IMR-90 (cell line): ENCODE results near the gene DAPK3. TPM values are rescaled to one million over a fixed set of nuclear protein-coding genes. Genes with fewer than 3 reads are reported as not detected.

ENCODE experiments used
- ATAC-seq: fragments of 200-7000 bp; cut with Tn5 transposase; 2 replicates; pipeline ENCODE4 v1.9.1; 2020; ENCODE audit warnings: low read depth, mild to moderate bottlenecking, moderate library complexity
- BruUV-seq: library from RNA; stranded (reverse); fragments of 400-500 nt; replicated peaks from 2 replicates; lab custom pipeline; 2021; lab: Mats Ljungman, UMichigan
- CTCF ChIA-PET: fragments of 300-600 bp; formaldehyde crosslinking; extraction: SDS; loops from one replicate; lab custom pipeline; 2021; ENCODE audit warnings: antibody characterized with exemption; lab: Yijun Ruan, JAX
- POLR2A ChIA-PET: fragments of 300-600 bp; sonication (Branson Sonifier 250); formaldehyde crosslinking; loops from one replicate; lab custom pipeline; 2022; ENCODE audit warnings: antibody characterized with exemption; ENCODE audit not compliant: unreplicated experiment; lab: Charles Lee
- DNase-seq: peaks from one replicate; pipeline ENCODE4 v3.0.0; 2013
- H2AFZ ChIP-seq: replicated peaks from 2 replicates; pipeline ENCODE3; 2013; ENCODE audit warnings: low read length, mild to moderate bottlenecking; ENCODE audit not compliant: poor library complexity
- H2AK5ac ChIP-seq: 2 replicates; pipeline ENCODE4 v1.6.1; 2013; ENCODE audit warnings: low read depth, low read length, inconsistent platforms
- H2AK9ac ChIP-seq: replicated peaks from 2 replicates; pipeline ENCODE3; 2013; ENCODE audit warnings: mild to moderate bottlenecking, low read depth, low read length, moderate library complexity; ENCODE audit not compliant: poor library complexity
- H2BK120ac ChIP-seq: 2 replicates; pipeline ENCODE4 v1.6.1; 2013; ENCODE audit warnings: low read depth, low read length, inconsistent platforms
- H2BK15ac ChIP-seq: 3 replicates; pipeline ENCODE4 v1.6.1; 2013; ENCODE audit warnings: low read depth, low read length, inconsistent platforms
- H2BK20ac ChIP-seq: 2 replicates; pipeline ENCODE4 v1.6.1; 2013; ENCODE audit warnings: low read depth, mild to moderate bottlenecking, inconsistent platforms, low read length, moderate library complexity
- H2BK5ac ChIP-seq: 2 replicates; pipeline ENCODE4 v1.6.1; 2013; ENCODE audit warnings: mild to moderate bottlenecking, low read depth, low read length, inconsistent platforms; ENCODE audit not compliant: poor library complexity, severe bottlenecking
- H3K14ac ChIP-seq: replicated peaks from 2 replicates; pipeline ENCODE4 v1.6.1; 2013; ENCODE audit warnings: low read depth, low read length, inconsistent platforms
- H3K18ac ChIP-seq: 2 replicates; pipeline ENCODE4 v1.6.1; 2013; ENCODE audit warnings: low read depth, low read length, control low read depth
- H3K23ac ChIP-seq: 2 replicates; pipeline ENCODE4 v1.6.1; 2013; ENCODE audit warnings: low read depth, low read length, inconsistent platforms
- H3K27ac ChIP-seq: 2 replicates; pipeline ENCODE4 v1.5.1; 2013; ENCODE audit warnings: mild to moderate bottlenecking, control low read depth, low read length; ENCODE audit not compliant: insufficient read depth
- H3K27me3 ChIP-seq: 2 replicates; pipeline ENCODE4 v1.6.1; 2013; ENCODE audit warnings: low read length; ENCODE audit not compliant: control insufficient read depth, insufficient read depth
- H3K36me3 ChIP-seq: 2 replicates; pipeline ENCODE4 v1.6.1; 2013; ENCODE audit warnings: low read length, mixed read lengths; ENCODE audit not compliant: control insufficient read depth, insufficient read depth
- H3K4ac ChIP-seq: 2 replicates; pipeline ENCODE4 v1.6.1; 2013; ENCODE audit warnings: low read depth, low read length, inconsistent platforms
- H3K4me1 ChIP-seq: 2 replicates; pipeline ENCODE4 v1.6.1; 2013; ENCODE audit warnings: low read length, mixed read lengths; ENCODE audit not compliant: control insufficient read depth, insufficient read depth
- H3K4me2 ChIP-seq: 2 replicates; pipeline ENCODE4 v1.6.1; 2013; ENCODE audit warnings: low read depth, mild to moderate bottlenecking, control low read depth, low read length, moderate library complexity
- H3K4me3 ChIP-seq: 2 replicates; pipeline ENCODE4 v1.5.1; 2013; ENCODE audit warnings: low read depth, mild to moderate bottlenecking, control low read depth, low read length, moderate library complexity; ENCODE audit not compliant: insufficient read depth
- H3K56ac ChIP-seq: 2 replicates; pipeline ENCODE4 v1.6.1; 2013; ENCODE audit warnings: low read length, inconsistent platforms; ENCODE audit not compliant: insufficient read depth; ENCODE audit errors: extremely low read depth
- H3K79me1 ChIP-seq, 2 experiments: 2 replicates each; pipeline ENCODE4 v1.6.1; 2013; ENCODE audit warnings: low read length in 2 of 2, inconsistent platforms in 1 of 2, low read depth in 1 of 2
- H3K9ac ChIP-seq: 2 replicates; pipeline ENCODE4 v1.6.1; 2013; ENCODE audit warnings: low read depth, low read length, control low read depth
- H3K9me1 ChIP-seq: 2 replicates; pipeline ENCODE4 v1.6.1; 2013; ENCODE audit warnings: low read length, inconsistent platforms; ENCODE audit not compliant: insufficient read depth
- H3K9me3 ChIP-seq: 2 replicates; pipeline ENCODE4 v1.6.1; 2013; ENCODE audit warnings: low read length; ENCODE audit not compliant: control insufficient read depth, insufficient read depth
- H4K20me1 ChIP-seq: 2 replicates; pipeline ENCODE4 v1.6.1; 2013; ENCODE audit warnings: low read length, inconsistent platforms; ENCODE audit not compliant: insufficient read depth
- H4K5ac ChIP-seq: 2 replicates; pipeline ENCODE4 v1.6.1; 2013; ENCODE audit warnings: mild to moderate bottlenecking, low read depth, low read length, control low read depth
- H4K8ac ChIP-seq, 2 experiments: 2 replicates each; pipeline ENCODE4 v1.6.1; 2013; ENCODE audit warnings: low read depth in 2 of 2, low read length in 2 of 2, control low read depth in 1 of 2, inconsistent platforms in 1 of 2
- H4K91ac ChIP-seq: 2 replicates; pipeline ENCODE4 v1.6.1; 2013; ENCODE audit warnings: low read depth, low read length, inconsistent platforms; ENCODE audit not compliant: insufficient read depth
- BHLHE40 ChIP-seq: fragments of 150-350 bp; IDR thresholded peaks from 2 replicates; pipeline ENCODE4 v1.6.1; 2016; ENCODE audit warnings: mild to moderate bottlenecking, low read depth, low read length
- CEBPB ChIP-seq: IDR thresholded peaks from 2 replicates; pipeline ENCODE4 v1.6.1; 2012; ENCODE audit warnings: low read depth, low read length, improper control_type of control experiment
- CHD1 ChIP-seq: IDR thresholded peaks from 2 replicates; pipeline ENCODE4 v1.6.1; 2012; ENCODE audit warnings: low read depth, low read length, improper control_type of control experiment
- FOS ChIP-seq: fragments of 150-350 bp; IDR thresholded peaks from 2 replicates; pipeline ENCODE4 v1.6.1; 2016; ENCODE audit warnings: low read depth, low read length
- MAFK ChIP-seq: IDR thresholded peaks from 2 replicates; pipeline ENCODE4 v1.6.1; 2012; ENCODE audit warnings: low read depth, low read length, improper control_type of control experiment
- MAZ ChIP-seq: IDR thresholded peaks from 2 replicates; pipeline ENCODE4 v1.6.1; 2012; ENCODE audit warnings: low read depth, mild to moderate bottlenecking, low read length, improper control_type of control experiment, moderate library complexity, borderline replicate concordance
- MXI1 ChIP-seq: IDR thresholded peaks from 2 replicates; pipeline ENCODE4 v1.6.1; 2012; ENCODE audit warnings: low read depth, mild to moderate bottlenecking, low read length, moderate library complexity, borderline replicate concordance
- POLR2A ChIP-seq: IDR thresholded peaks from 2 replicates; pipeline ENCODE4 v1.6.1; 2012; ENCODE audit warnings: mild to moderate bottlenecking, low read depth, low read length
- RCOR1 ChIP-seq: IDR thresholded peaks from 2 replicates; pipeline ENCODE4 v1.6.1; 2012; ENCODE audit warnings: mild to moderate bottlenecking, low read length, improper control_type of control experiment; ENCODE audit not compliant: insufficient replicate concordance
- SMC3 ChIP-seq: fragments of 150-350 bp; IDR thresholded peaks from 2 replicates; pipeline ENCODE4 v1.6.1; 2016; ENCODE audit warnings: low read depth, mild to moderate bottlenecking, antibody characterized with exemption, low read length, moderate library complexity
- USF2 ChIP-seq: fragments of 150-350 bp; IDR thresholded peaks from 2 replicates; pipeline ENCODE4 v1.6.1; 2017; ENCODE audit warnings: mild to moderate bottlenecking, antibody characterized with exemption, low read length, low read depth
- WGBS, 2 experiments: methylation state at CpG; one replicate each; pipeline versions ENCODE4 v1.1.5 to v1.1.7; 2013; ENCODE audit warnings: missing lambda C conversion rate in 2 of 2; ENCODE audit not compliant: insufficient read length in 1 of 2; ENCODE audit errors: extremely low coverage in 2 of 2; 5-methylcytosine and 5-hydroxymethylcytosine counted together
- dilution Hi-C: fragments of 300-500 bp; cut with HindIII; formaldehyde crosslinking; loops from one replicate; pipeline ENCODE4 v1.14.3; 2018; ENCODE audit warnings: low sequenced_read_pairs; ENCODE audit not compliant: unreplicated experiment
- in situ Hi-C: fragments of 300-500 bp; cut with MboI; formaldehyde crosslinking; loops from 3 replicates; pipeline ENCODE4 v1.14.3; 2019; ENCODE audit warnings: low sequenced_read_pairs, inconsistent platforms, mixed read lengths
- intact Hi-C: fragments of 100-400 bp; cut with micrococcal nuclease; formaldehyde crosslinking; loops from 2 replicates; pipeline ENCODE4 v1.10.0; 2022
- polyA plus RNA-seq, 3 experiments: library from polyadenylated mRNA; depleted of rRNA; stranded (reverse); fragments of >200 nt; gene quantifications; 2 replicates each; pipeline ENCODE4 v1.2.3, GENCODE V29; 2012; ENCODE audit warnings: low replicate concordance in 1 of 3
- total RNA-seq: library from RNA; depleted of rRNA; stranded (reverse); fragments of >200 nt; gene quantifications from 2 replicates; pipeline ENCODE4 v1.2.3, GENCODE V29; 2012
- TF ChIP-seq, protein P1 (sequence below): fragments of 150-350 bp; IDR thresholded peaks from 2 replicates; pipeline ENCODE4 v1.6.1; 2016; ENCODE audit warnings: low read depth, mild to moderate bottlenecking, low read length, moderate library complexity, borderline replicate concordance

Gene DAPK3
- total and polyA plus RNA-seq, 2 of the 4 experiments (the other 2 are of a cell fraction), result 145 to 188 TPM

DNA sequence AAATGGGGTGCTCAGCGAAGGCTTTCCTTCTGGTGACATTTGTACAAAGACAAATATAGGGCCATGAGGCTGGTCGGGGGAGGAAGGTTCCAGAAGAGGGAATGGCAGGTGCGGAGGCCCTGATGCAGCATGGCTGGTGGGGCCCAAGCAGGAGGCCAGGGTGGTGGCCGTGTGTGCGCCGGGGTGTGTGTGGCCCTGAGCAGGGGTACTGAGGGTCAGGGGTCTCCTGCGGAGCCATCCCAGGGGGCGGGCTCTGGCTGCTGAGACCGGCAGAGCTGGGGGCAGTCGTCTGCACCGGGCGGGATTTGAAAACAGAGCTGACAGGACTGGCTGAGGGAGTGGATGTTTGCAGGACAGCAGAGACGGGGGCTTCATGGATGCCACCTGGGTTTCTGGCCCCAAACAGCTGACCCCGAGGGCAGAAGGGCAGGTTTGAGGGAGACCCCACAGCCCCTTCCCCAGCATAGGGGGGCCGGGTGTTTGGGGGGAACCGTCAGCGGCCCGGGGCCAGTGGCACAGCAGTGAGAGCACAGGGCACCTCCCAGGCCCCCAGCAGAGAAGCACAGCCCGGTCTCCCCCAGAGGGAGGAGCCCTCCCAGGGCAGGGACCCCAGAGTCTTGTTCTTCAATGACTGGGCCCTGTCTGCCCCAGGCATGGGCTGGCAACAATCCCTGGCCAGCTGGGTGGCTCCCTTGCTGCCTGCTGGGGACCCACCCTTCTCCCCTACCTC, 48.0 kb upstream of the DAPK3 start (continued):
- TF ChIP-seq MXI1, result no peak
- no peak for TF ChIP-seq RCOR1
- TF ChIP-seq POLR2A, result no peak
- TF ChIP-seq USF2, result no peak

DNA sequence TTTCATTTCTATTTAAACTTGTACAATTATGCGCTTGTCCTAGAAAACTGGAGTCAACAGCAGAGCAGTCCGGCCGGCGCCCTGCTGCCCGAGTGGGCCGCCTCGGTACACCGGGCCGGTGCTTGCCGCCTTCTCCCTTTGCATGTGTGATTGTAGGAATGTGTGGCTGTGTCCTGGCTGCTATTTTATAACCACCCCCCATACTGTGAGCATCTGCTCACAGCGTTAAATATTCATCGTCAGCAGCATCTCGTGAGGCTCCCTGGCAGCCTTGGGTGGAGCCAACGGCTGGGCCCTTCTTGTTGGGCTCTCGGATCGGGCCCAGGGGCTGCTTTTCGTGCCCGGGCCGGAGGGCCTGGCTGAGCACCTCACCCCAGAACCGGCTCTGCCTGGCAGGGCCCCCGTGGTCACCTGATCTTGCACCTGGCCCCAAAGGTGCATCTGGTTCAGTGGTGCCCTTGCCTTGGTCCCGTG, 47.3 kb upstream of the DAPK3 start:
- Histone ChIP-seq H4K5ac (no peak overlapping the region), H2BK20ac (no peak overlapping the region), H3K4ac (no peak overlapping the region), H3K23ac (no peak overlapping the region), H2BK120ac (no peak overlapping the region), H4K8ac (no peak overlapping the region), H3K18ac (no peak overlapping the region), H2BK5ac (no peak overlapping the region), H4K91ac (no peak overlapping the region), H2AK9ac (no peak overlapping the region), H3K79me1 (peaks cover 15 to 84% of the 10 kb centered on the region in 2 experiments), H2AFZ (no peak overlapping the region), H3K4me2 (no peak overlapping the region), H3K36me3 (peaks cover 41% of the 10 kb centered on the region), H3K27me3 (no peaks in the 10 kb centered on the region), H4K20me1 (peaks cover 66% of the 10 kb centered on the region), H3K9me3 (no peaks in the 10 kb centered on the region; the same call in 1 of the 2 replicates), H3K27ac (no peak overlapping the region), H2AK5ac (no peak overlapping the region), H2BK15ac (no peak overlapping the region), H3K9me1 (no peaks in the 10 kb centered on the region), H3K4me1 (no peaks in the 10 kb centered on the region), H3K14ac (no peak overlapping the region), H3K56ac (no peak overlapping the region), H3K4me3 (no peak overlapping the region), H3K9ac (no peak overlapping the region)
- TF ChIP-seq FOS, result no peak
- TF ChIP-seq, protein P1, sequence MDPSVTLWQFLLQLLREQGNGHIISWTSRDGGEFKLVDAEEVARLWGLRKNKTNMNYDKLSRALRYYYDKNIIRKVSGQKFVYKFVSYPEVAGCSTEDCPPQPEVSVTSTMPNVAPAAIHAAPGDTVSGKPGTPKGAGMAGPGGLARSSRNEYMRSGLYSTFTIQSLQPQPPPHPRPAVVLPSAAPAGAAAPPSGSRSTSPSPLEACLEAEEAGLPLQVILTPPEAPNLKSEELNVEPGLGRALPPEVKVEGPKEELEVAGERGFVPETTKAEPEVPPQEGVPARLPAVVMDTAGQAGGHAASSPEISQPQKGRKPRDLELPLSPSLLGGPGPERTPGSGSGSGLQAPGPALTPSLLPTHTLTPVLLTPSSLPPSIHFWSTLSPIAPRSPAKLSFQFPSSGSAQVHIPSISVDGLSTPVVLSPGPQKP, result no peak
- TF ChIP-seq MAZ, result no peak
- TF ChIP-seq SMC3, result no peak
- no peak for TF ChIP-seq BHLHE40
- no peak for TF ChIP-seq CEBPB
- TF ChIP-seq CHD1, result no peak
- no peak for TF ChIP-seq RCOR1
- TF ChIP-seq MAFK, result no peak
- ATAC-seq (no peak), DNase-seq (no peak)
- intact Hi-C loops (no loop called here), dilution Hi-C loops (no loop called here), in situ Hi-C loops (no loop called here)
- no TSS peak for BruUV-seq
- CTCF ChIA-PET, result no interaction called here
- WGBS, 2 experiments, result 100% methylated on average over 2 of the region's 22 CpGs; no CpG with 5 or more reads in 1 of the 2 experiments
- POLR2A ChIA-PET, result no interaction called here
